Measurements from ENCODE around the gene CLDN2. TPM values are rescaled to one million over a fixed set of nuclear protein-coding genes. Genes with fewer than 3 reads are reported as not detected.

CLDN2 gene
- total RNA-seq, 4 donors from 2014 or later = 9.9 to 86.5 (median 36.0) TPM

DNA sequence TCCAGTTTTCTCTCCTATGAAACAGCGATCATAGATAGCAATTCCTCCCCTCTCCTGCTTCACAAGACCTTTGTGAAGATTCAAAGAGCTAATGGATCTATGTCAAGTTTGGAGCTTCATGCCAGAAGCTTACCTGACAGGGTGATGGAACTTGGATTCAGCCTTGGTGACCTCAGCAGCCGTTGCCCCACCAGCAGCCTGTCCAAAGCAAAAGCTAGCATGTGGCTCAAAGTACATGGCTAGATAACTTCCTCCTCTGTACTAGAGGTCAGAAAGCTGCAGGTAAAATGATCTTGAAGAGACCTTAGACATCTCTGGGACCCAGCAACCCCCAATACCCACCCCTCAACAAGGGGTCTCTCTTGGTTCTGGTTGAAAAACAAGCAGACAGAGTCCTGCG is 18.9 kb upstream of the CLDN2 start:
- H3K4me3 ChIP-seq = no peak overlapping the region
- no peaks in the 10 kb centered on the region for H3K27me3 ChIP-seq
- H3K27ac ChIP-seq = no peak overlapping the region
- H3K36me3 ChIP-seq = no peaks in the 10 kb centered on the region
- no peaks in the 10 kb centered on the region for H3K9me3 ChIP-seq
- no peak for DNase-seq
- no peak for TF ChIP-seq POLR2A (IDR thresholded peaks at IDR 0.05)
- TF ChIP-seq, protein P1, sequence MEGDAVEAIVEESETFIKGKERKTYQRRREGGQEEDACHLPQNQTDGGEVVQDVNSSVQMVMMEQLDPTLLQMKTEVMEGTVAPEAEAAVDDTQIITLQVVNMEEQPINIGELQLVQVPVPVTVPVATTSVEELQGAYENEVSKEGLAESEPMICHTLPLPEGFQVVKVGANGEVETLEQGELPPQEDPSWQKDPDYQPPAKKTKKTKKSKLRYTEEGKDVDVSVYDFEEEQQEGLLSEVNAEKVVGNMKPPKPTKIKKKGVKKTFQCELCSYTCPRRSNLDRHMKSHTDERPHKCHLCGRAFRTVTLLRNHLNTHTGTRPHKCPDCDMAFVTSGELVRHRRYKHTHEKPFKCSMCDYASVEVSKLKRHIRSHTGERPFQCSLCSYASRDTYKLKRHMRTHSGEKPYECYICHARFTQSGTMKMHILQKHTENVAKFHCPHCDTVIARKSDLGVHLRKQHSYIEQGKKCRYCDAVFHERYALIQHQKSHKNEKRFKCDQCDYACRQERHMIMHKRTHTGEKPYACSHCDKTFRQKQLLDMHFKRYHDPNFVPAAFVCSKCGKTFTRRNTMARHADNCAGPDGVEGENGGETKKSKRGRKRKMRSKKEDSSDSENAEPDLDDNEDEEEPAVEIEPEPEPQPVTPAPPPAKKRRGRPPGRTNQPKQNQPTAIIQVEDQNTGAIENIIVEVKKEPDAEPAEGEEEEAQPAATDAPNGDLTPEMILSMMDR (IDR thresholded peaks at IDR 0.05) = no peak
- H3K4me1 ChIP-seq = no peaks in the 10 kb centered on the region

GRCh38 chrX:106901781-106902219 is 18.4 kb upstream of the CLDN2 start:
- Histone ChIP-seq H3K9me3 (no peaks in the 10 kb centered on the region), H3K27me3 (no peaks in the 10 kb centered on the region), H3K4me3 (no peak overlapping the region), H3K27ac (no peak overlapping the region), H3K4me1 (no peaks in the 10 kb centered on the region), H3K36me3 (no peaks in the 10 kb centered on the region)
- TF ChIP-seq, protein P1 (IDR thresholded peaks at IDR 0.05) = no peak
- no peak for TF ChIP-seq POLR2A (IDR thresholded peaks at IDR 0.05)
- DNase-seq = no peak

DNA sequence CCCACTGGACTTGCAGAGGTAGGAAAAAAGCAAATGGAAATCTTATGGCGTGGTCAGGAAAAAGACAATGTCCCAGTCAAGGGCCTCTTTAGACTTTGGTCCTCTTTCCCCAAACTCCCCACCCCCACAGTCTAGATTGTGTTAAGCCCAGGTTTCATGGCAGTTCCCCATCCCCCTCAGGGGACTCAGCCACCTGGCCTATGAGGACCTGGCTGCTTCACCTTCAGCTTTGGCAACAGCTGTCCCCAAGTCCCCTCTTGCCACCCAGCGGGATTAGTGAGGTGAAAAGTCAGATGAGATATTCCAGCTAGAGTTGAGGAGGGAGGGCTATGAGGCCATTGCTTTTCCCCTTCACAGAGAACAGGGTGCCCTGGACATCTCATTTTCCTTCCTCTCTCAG is 17.5 kb upstream of the CLDN2 start:
- H3K9me3 ChIP-seq = no peaks in the 10 kb centered on the region
- no peaks in the 10 kb centered on the region for H3K36me3 ChIP-seq
- TF ChIP-seq, protein P1 (IDR thresholded peaks at IDR 0.05) = no peak
- no peak for TF ChIP-seq POLR2A (IDR thresholded peaks at IDR 0.05)
- H3K4me3 ChIP-seq = no peak overlapping the region
- H3K27me3 ChIP-seq = no peaks in the 10 kb centered on the region
- H3K4me1 ChIP-seq = no peaks in the 10 kb centered on the region
- DNase-seq = no peak
- H3K27ac ChIP-seq = no peak overlapping the region

DNA sequence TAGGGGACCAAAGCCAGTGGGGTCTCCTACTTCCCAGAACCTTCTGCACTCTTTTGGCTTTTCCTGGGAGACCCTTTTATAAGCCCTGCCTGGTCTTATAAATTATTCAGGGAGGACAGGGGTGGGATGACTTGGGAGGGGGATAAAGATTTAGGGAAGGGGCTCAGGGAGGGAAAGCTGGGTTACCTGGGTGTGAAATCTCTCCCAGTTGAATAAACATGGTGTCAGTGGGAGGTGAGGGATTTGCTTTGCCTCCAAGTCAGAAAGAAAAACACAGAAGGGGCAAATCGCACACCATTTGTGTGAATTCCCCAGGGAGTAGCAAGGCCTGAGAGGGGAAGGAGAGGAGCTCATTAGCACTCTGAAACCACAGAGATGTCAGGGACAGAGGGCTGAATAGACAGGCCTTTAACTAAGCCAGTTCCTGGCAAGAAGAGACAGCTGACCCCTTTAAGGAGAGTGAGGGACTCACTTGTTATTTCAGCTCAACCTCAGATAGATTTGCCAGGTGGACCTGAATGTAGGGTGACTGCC is 16.8 kb upstream of the CLDN2 start, which contains the start of gene RIPPLY1:
TSS of gene RIPPLY1 (minus strand) at position 51 of the 534 bp plus-strand sequence. CDS start 54 bp downstream, outside the sequence.
- TF ChIP-seq, protein P1 (IDR thresholded peaks at IDR 0.05) = no peak
- no peak for TF ChIP-seq POLR2A (IDR thresholded peaks at IDR 0.05)
- no peaks in the 10 kb centered on the region for H3K36me3 ChIP-seq
- DNase-seq = no peak
- H3K9me3 ChIP-seq = no peaks in the 10 kb centered on the region
- H3K27me3 ChIP-seq = no peaks in the 10 kb centered on the region
- H3K27ac ChIP-seq = no peak within 1 kb of the TSS
- H3K4me3 ChIP-seq = no peak within 1 kb of the TSS
- no peaks in the 10 kb centered on the region for H3K4me1 ChIP-seq

GRCh38 chrX:106903856-106904528 is 16.2 kb upstream of the CLDN2 start:
- no peak overlapping the region for H3K27ac ChIP-seq
- no peak overlapping the region for H3K4me3 ChIP-seq
- no peaks in the 10 kb centered on the region for H3K9me3 ChIP-seq
- no peaks in the 10 kb centered on the region for H3K27me3 ChIP-seq
- no peak for DNase-seq
- TF ChIP-seq, protein P1 (IDR thresholded peaks at IDR 0.05) = no peak
- no peak for TF ChIP-seq POLR2A (IDR thresholded peaks at IDR 0.05)
- no peaks in the 10 kb centered on the region for H3K36me3 ChIP-seq
- no peaks in the 10 kb centered on the region for H3K4me1 ChIP-seq
